ENCODE measurements around the gene C5AR1.

C5AR1 gene

GRCh38 chr19:47315125-47315821 is 5.6 kb downstream of the C5AR1 start:
- H3K27me3 ChIP-seq (ENCODE audit: control insufficient read depth, insufficient read depth, low read length): no peaks in the 10 kb centered on the region
- H3K9ac ChIP-seq (ENCODE audit: low read depth, low read length): no peak overlapping the region
- no peak overlapping the region for H3K27ac ChIP-seq (ENCODE audit: low read depth, low read length)

GRCh38 chr19:47316513-47316912 is 6.9 kb downstream of the C5AR1 start:
- H3K9me3 ChIP-seq (ENCODE audit: control insufficient read depth, insufficient read depth, low read length): no peaks in the 10 kb centered on the region
- no peak overlapping the region for H3K27ac ChIP-seq (ENCODE audit: low read depth, low read length)
- no peak overlapping the region for H3K9ac ChIP-seq (ENCODE audit: low read depth, low read length)
- no peak overlapping the region for H3K4me3 ChIP-seq (ENCODE audit: low read depth, low read length)
- H3K4me1 ChIP-seq (ENCODE audit: control insufficient read depth, insufficient read depth, low read length): no peaks in the 10 kb centered on the region
- H3K36me3 ChIP-seq (ENCODE audit: control insufficient read depth, insufficient read depth, low read length): no peaks in the 10 kb centered on the region
- no peaks in the 10 kb centered on the region for H3K27me3 ChIP-seq (ENCODE audit: control insufficient read depth, insufficient read depth, low read length)

More at GRCh38 chr19:47315125-47315821, 5.6 kb downstream of the C5AR1 start:
- Histone ChIP-seq H3K36me3 (ENCODE audit: control insufficient read depth, insufficient read depth, low read length) (no peaks in the 10 kb centered on the region), H3K4me3 (ENCODE audit: low read depth, low read length) (no peak overlapping the region), H3K4me1 (ENCODE audit: control insufficient read depth, insufficient read depth, low read length) (no peaks in the 10 kb centered on the region), H3K9me3 (ENCODE audit: control insufficient read depth, insufficient read depth, low read length) (no peaks in the 10 kb centered on the region)

- Histone ChIP-seq H3K4me1 (ENCODE audit: control insufficient read depth, insufficient read depth, low read length) (no peaks in the 10 kb centered on the region), H3K4me3 (ENCODE audit: low read depth, low read length) (no peak overlapping the region), H3K27ac (ENCODE audit: low read depth, low read length) (no peak overlapping the region), H3K27me3 (ENCODE audit: control insufficient read depth, insufficient read depth, low read length) (no peaks in the 10 kb centered on the region), H3K9me3 (ENCODE audit: control insufficient read depth, insufficient read depth, low read length) (no peaks in the 10 kb centered on the region), H3K36me3 (ENCODE audit: control insufficient read depth, insufficient read depth, low read length) (no peaks in the 10 kb centered on the region), H3K9ac (ENCODE audit: low read depth, low read length) (no peak overlapping the region)
Observed at GRCh38 chr19:47319923-47320871, 10.5 kb downstream of the C5AR1 start.

- Histone ChIP-seq H3K9me3 (ENCODE audit: control insufficient read depth, insufficient read depth, low read length) (no peaks in the 10 kb centered on the region), H3K27ac (ENCODE audit: low read depth, low read length) (no peak overlapping the region), H3K36me3 (ENCODE audit: control insufficient read depth, insufficient read depth, low read length) (no peaks in the 10 kb centered on the region), H3K4me3 (ENCODE audit: low read depth, low read length) (no peak overlapping the region), H3K4me1 (ENCODE audit: control insufficient read depth, insufficient read depth, low read length) (no peaks in the 10 kb centered on the region), H3K9ac (ENCODE audit: low read depth, low read length) (no peak overlapping the region), H3K27me3 (ENCODE audit: control insufficient read depth, insufficient read depth, low read length) (no peaks in the 10 kb centered on the region)
Observed at GRCh38 chr19:47321630-47322029, 12.0 kb downstream of the C5AR1 start.

- H3K36me3 ChIP-seq (ENCODE audit: control insufficient read depth, insufficient read depth, low read length): no peaks in the 10 kb centered on the region
- H3K27me3 ChIP-seq (ENCODE audit: control insufficient read depth, insufficient read depth, low read length): no peaks in the 10 kb centered on the region
- no peak overlapping the region for H3K9ac ChIP-seq (ENCODE audit: low read depth, low read length)
- H3K4me1 ChIP-seq (ENCODE audit: control insufficient read depth, insufficient read depth, low read length): no peaks in the 10 kb centered on the region
- no peak overlapping the region for H3K4me3 ChIP-seq (ENCODE audit: low read depth, low read length)
- H3K27ac ChIP-seq (ENCODE audit: low read depth, low read length): no peak overlapping the region
- no peaks in the 10 kb centered on the region for H3K9me3 ChIP-seq (ENCODE audit: control insufficient read depth, insufficient read depth, low read length)
Observed at GRCh38 chr19:47322058-47322457, 12.4 kb downstream of the C5AR1 start.

GRCh38 chr19:47323409-47323808 is 13.7 kb downstream of the C5AR1 start:
- Histone ChIP-seq H3K9me3 (ENCODE audit: control insufficient read depth, insufficient read depth, low read length) (no peaks in the 10 kb centered on the region), H3K27me3 (ENCODE audit: control insufficient read depth, insufficient read depth, low read length) (no peaks in the 10 kb centered on the region), H3K36me3 (ENCODE audit: control insufficient read depth, insufficient read depth, low read length) (no peaks in the 10 kb centered on the region), H3K27ac (ENCODE audit: low read depth, low read length) (no peak overlapping the region), H3K4me1 (ENCODE audit: control insufficient read depth, insufficient read depth, low read length) (no peaks in the 10 kb centered on the region), H3K4me3 (ENCODE audit: low read depth, low read length) (no peak overlapping the region), H3K9ac (ENCODE audit: low read depth, low read length) (no peak overlapping the region)

- Histone ChIP-seq H3K4me1 (ENCODE audit: control insufficient read depth, insufficient read depth, low read length) (no peaks in the 10 kb centered on the region), H3K9ac (ENCODE audit: low read depth, low read length) (no peak overlapping the region), H3K9me3 (ENCODE audit: control insufficient read depth, insufficient read depth, low read length) (no peaks in the 10 kb centered on the region), H3K4me3 (ENCODE audit: low read depth, low read length) (no peak overlapping the region), H3K36me3 (ENCODE audit: control insufficient read depth, insufficient read depth, low read length) (no peaks in the 10 kb centered on the region), H3K27me3 (ENCODE audit: control insufficient read depth, insufficient read depth, low read length) (no peaks in the 10 kb centered on the region), H3K27ac (ENCODE audit: low read depth, low read length) (no peak overlapping the region)
Observed at GRCh38 chr19:47323872-47324271, 14.2 kb downstream of the C5AR1 start.

- Histone ChIP-seq H3K27ac (ENCODE audit: low read depth, low read length) (no peak overlapping the region), H3K9me3 (ENCODE audit: control insufficient read depth, insufficient read depth, low read length) (no peaks in the 10 kb centered on the region), H3K36me3 (ENCODE audit: control insufficient read depth, insufficient read depth, low read length) (no peaks in the 10 kb centered on the region), H3K27me3 (ENCODE audit: control insufficient read depth, insufficient read depth, low read length) (no peaks in the 10 kb centered on the region), H3K4me3 (ENCODE audit: low read depth, low read length) (no peak overlapping the region), H3K4me1 (ENCODE audit: control insufficient read depth, insufficient read depth, low read length) (no peaks in the 10 kb centered on the region), H3K9ac (ENCODE audit: low read depth, low read length) (no peak overlapping the region)
Observed at GRCh38 chr19:47324502-47324901, 14.8 kb downstream of the C5AR1 start.

GRCh38 chr19:47330466-47330869 is 20.8 kb downstream of the C5AR1 start:
- no peak overlapping the region for H3K4me3 ChIP-seq (ENCODE audit: low read depth, low read length)
- no peaks in the 10 kb centered on the region for H3K36me3 ChIP-seq (ENCODE audit: control insufficient read depth, insufficient read depth, low read length)
- no peak overlapping the region for H3K9ac ChIP-seq (ENCODE audit: low read depth, low read length)
- H3K27ac ChIP-seq (ENCODE audit: low read depth, low read length): no peak overlapping the region
- no peaks in the 10 kb centered on the region for H3K27me3 ChIP-seq (ENCODE audit: control insufficient read depth, insufficient read depth, low read length)
- no peaks in the 10 kb centered on the region for H3K9me3 ChIP-seq (ENCODE audit: control insufficient read depth, insufficient read depth, low read length)
- no peaks in the 10 kb centered on the region for H3K4me1 ChIP-seq (ENCODE audit: control insufficient read depth, insufficient read depth, low read length)

GRCh38 chr19:47331490-47331889 is 21.8 kb downstream of the C5AR1 start:
- no peaks in the 10 kb centered on the region for H3K27me3 ChIP-seq (ENCODE audit: control insufficient read depth, insufficient read depth, low read length)
- no peak overlapping the region for H3K4me3 ChIP-seq (ENCODE audit: low read depth, low read length)
- H3K27ac ChIP-seq (ENCODE audit: low read depth, low read length): no peak overlapping the region
- H3K9me3 ChIP-seq (ENCODE audit: control insufficient read depth, insufficient read depth, low read length): no peaks in the 10 kb centered on the region
- no peaks in the 10 kb centered on the region for H3K4me1 ChIP-seq (ENCODE audit: control insufficient read depth, insufficient read depth, low read length)
- no peak overlapping the region for H3K9ac ChIP-seq (ENCODE audit: low read depth, low read length)
- no peaks in the 10 kb centered on the region for H3K36me3 ChIP-seq (ENCODE audit: control insufficient read depth, insufficient read depth, low read length)

- Histone ChIP-seq H3K27ac (ENCODE audit: low read depth, low read length) (no peak within 1 kb of the TSS), H3K27me3 (ENCODE audit: control insufficient read depth, insufficient read depth, low read length) (no peaks in the 10 kb centered on the region)
Observed at GRCh38 chr19:47331931-47332547, 22.4 kb downstream of the C5AR1 start, which contains the start of gene C5AR2. Gene C5AR2, plus strand, starts transcription at chr19:47332175. Its CDS starts 8,625 bp downstream, at chr19:47340800.

More at GRCh38 chr19:47331931-47332547, 22.4 kb downstream of the C5AR1 start, which contains the start of gene C5AR2:
- Histone ChIP-seq H3K9ac (ENCODE audit: low read depth, low read length) (no peak within 1 kb of the TSS), H3K4me1 (ENCODE audit: control insufficient read depth, insufficient read depth, low read length) (no peaks in the 10 kb centered on the region), H3K4me3 (ENCODE audit: low read depth, low read length) (no peak within 1 kb of the TSS), H3K36me3 (ENCODE audit: control insufficient read depth, insufficient read depth, low read length) (no peaks in the 10 kb centered on the region), H3K9me3 (ENCODE audit: control insufficient read depth, insufficient read depth, low read length) (no peaks in the 10 kb centered on the region)
